CD14-positive monocyte (primary cell): ENCODE measurements around the gene KCNG1. TPM values are rescaled to one million over a fixed set of nuclear protein-coding genes. Genes with fewer than 3 reads are reported as not detected.

Source experiments
- DNase-seq, 3 donors: peaks; one replicate each; pipeline ENCODE4 v3.0.0-alpha.2; 2011 to 2022
- H2AFZ ChIP-seq: 2 replicates; pipeline ENCODE4 v1.6.0; 2012; ENCODE audit warnings: mild to moderate bottlenecking, low read depth, low read length, inconsistent platforms; ENCODE audit not compliant: insufficient read depth, poor library complexity, severe bottlenecking
- H3K27ac ChIP-seq, 2 donors: 1 replicate in 1 of 2; 2 replicates in 1 of 2; pipeline ENCODE4 v1.5.1; 2012 to 2013; ENCODE audit warnings: low read length in 2 of 2, control low read depth in 1 of 2, inconsistent platforms in 1 of 2, low read depth in 1 of 2, mild to moderate bottlenecking in 1 of 2
- H3K27me3 ChIP-seq, 2 donors: one replicate each; pipeline versions ENCODE4 v1.6.0 to v1.6.1; 2011 to 2013; ENCODE audit warnings: low read length in 2 of 2; ENCODE audit not compliant: control insufficient read depth in 2 of 2, insufficient read depth in 2 of 2
- H3K36me3 ChIP-seq, 2 donors: replicated peaks in 1 of 2; 1 replicate in 1 of 2; 2 replicates in 1 of 2; pipeline versions ENCODE4 v1.5.1 to v1.6.1; 2012 to 2013; ENCODE audit warnings: low read length in 2 of 2, control low read depth in 1 of 2, inconsistent platforms in 1 of 2, mild to moderate bottlenecking in 1 of 2; ENCODE audit not compliant: insufficient read depth in 2 of 2, control insufficient read depth in 1 of 2
- H3K4me1 ChIP-seq, 2 donors: 1 replicate in 1 of 2; 2 replicates in 1 of 2; pipeline versions ENCODE4 v1.5.1 to v1.6.1; 2012 to 2013; ENCODE audit warnings: low read length in 2 of 2, control low read depth in 1 of 2, inconsistent platforms in 1 of 2, mild to moderate bottlenecking in 1 of 2, moderate library complexity in 1 of 2; ENCODE audit not compliant: insufficient read depth in 2 of 2, control insufficient read depth in 1 of 2
- H3K4me2 ChIP-seq: replicated peaks from 2 replicates; pipeline ENCODE3; 2012; ENCODE audit warnings: low read length, moderate library complexity, mild to moderate bottlenecking; ENCODE audit not compliant: poor library complexity, severe bottlenecking; ENCODE audit errors: extremely low read depth
- H3K4me3 ChIP-seq, 3 experiments: fragments of 200-600 bp in 1 of 3; sonication (generic) in 1 of 3; replicated peaks in 1 of 3; 1 replicate in 2 of 3; 2 replicates in 1 of 3; pipeline ENCODE4 v1.5.1; 2011 to 2013; ENCODE audit warnings: low read length in 3 of 3, mild to moderate bottlenecking in 3 of 3, control low read depth in 2 of 3, low read depth in 2 of 3, inconsistent platforms in 1 of 3, moderate library complexity in 1 of 3
- H3K79me2 ChIP-seq: 2 replicates; pipeline ENCODE4 v1.6.0; 2012; ENCODE audit warnings: mild to moderate bottlenecking, control low read depth, inconsistent platforms, low read length, moderate library complexity; ENCODE audit not compliant: insufficient read depth
- H3K9ac ChIP-seq: 2 replicates; pipeline ENCODE4 v1.6.0; 2017; ENCODE audit warnings: low read length, mild to moderate bottlenecking; ENCODE audit not compliant: insufficient read depth, poor library complexity, severe bottlenecking
- H3K9me3 ChIP-seq, 2 donors: replicated peaks in 1 of 2; 1 replicate in 1 of 2; 2 replicates in 1 of 2; pipeline versions ENCODE4 v1.5.1 to v1.6.1; 2012 to 2013; ENCODE audit warnings: low read length in 2 of 2, control low read depth in 1 of 2; ENCODE audit not compliant: control insufficient read depth in 1 of 2, insufficient read depth in 1 of 2
- H4K20me1 ChIP-seq: 2 replicates; pipeline ENCODE4 v1.6.0; 2012; ENCODE audit warnings: mild to moderate bottlenecking, low read length, control low read depth, moderate library complexity; ENCODE audit not compliant: insufficient read depth
- H3K27ac Mint-ChIP-seq, 7 donors: one replicate each; pipeline ENCODE4 v1.8.0; 2020; ENCODE audit warnings: mild to moderate bottlenecking in 7 of 7, mixed read lengths in 7 of 7, moderate library complexity in 6 of 7, inconsistent platforms in 2 of 7
- H3K27me3 Mint-ChIP-seq, 3 donors: one replicate each; pipeline ENCODE4 v1.8.0; 2021 to 2022; ENCODE audit warnings: low read depth in 3 of 3, mild to moderate bottlenecking in 3 of 3, mixed read lengths in 3 of 3, moderate library complexity in 3 of 3, inconsistent platforms in 1 of 3
- H3K36me3 Mint-ChIP-seq, 2 donors: one replicate each; pipeline ENCODE4 v1.8.0; 2020; ENCODE audit warnings: mixed read lengths in 2 of 2, inconsistent platforms in 1 of 2, mild to moderate bottlenecking in 1 of 2
- H3K4me1 Mint-ChIP-seq: one replicate; pipeline ENCODE4 v1.8.0; 2020; ENCODE audit warnings: mild to moderate bottlenecking, mixed read lengths
- H3K4me3 Mint-ChIP-seq, 2 donors: one replicate each; pipeline ENCODE4 v1.8.0; 2020; ENCODE audit warnings: mild to moderate bottlenecking in 2 of 2, mixed read lengths in 2 of 2, moderate library complexity in 1 of 2
- H3K9me3 Mint-ChIP-seq, 7 donors: one replicate each; pipeline ENCODE4 v1.8.0; 2020 to 2022; ENCODE audit warnings: mixed read lengths in 7 of 7, mild to moderate bottlenecking in 6 of 7, moderate library complexity in 6 of 7, inconsistent platforms in 2 of 7
- WGBS: methylation state at CpG from one replicate; pipeline ENCODE4 v1.1.5; 2013; ENCODE audit warnings: missing lambda C conversion rate; ENCODE audit not compliant: insufficient coverage; 5-methylcytosine and 5-hydroxymethylcytosine counted together
- intact Hi-C, 2 donors: fragments of 100-400 bp; cut with micrococcal nuclease; formaldehyde crosslinking; loops; one replicate each; pipeline versions ENCODE4 v1.15.0 to v1.15.1; 2023
- polyA plus RNA-seq, 3 donors: library from polyadenylated mRNA; depleted of rRNA in 1 of 3; unstranded in 2 of 3; stranded (reverse) in 1 of 3; fragments of 300-500 nt in 2 of 3; fragments of >200 nt in 1 of 3; fragmentation: Illumina TruSeq in 2 of 3; gene quantifications; 1 replicate in 2 of 3; 2 replicates in 1 of 3; pipeline ENCODE4 v1.2.3, GENCODE V29; 2012 to 2021
- TF ChIP-seq, protein P1 (sequence below): fragments of 200-600 bp; IDR thresholded peaks from one replicate; pipeline ENCODE4 v1.8.0; 2022; ENCODE audit warnings: antibody characterized with exemption, mild to moderate bottlenecking

The KCNG1 gene
- polyA plus RNA-seq, 3 donors, result 0.04 TPM; not detected in 2

DNA sequence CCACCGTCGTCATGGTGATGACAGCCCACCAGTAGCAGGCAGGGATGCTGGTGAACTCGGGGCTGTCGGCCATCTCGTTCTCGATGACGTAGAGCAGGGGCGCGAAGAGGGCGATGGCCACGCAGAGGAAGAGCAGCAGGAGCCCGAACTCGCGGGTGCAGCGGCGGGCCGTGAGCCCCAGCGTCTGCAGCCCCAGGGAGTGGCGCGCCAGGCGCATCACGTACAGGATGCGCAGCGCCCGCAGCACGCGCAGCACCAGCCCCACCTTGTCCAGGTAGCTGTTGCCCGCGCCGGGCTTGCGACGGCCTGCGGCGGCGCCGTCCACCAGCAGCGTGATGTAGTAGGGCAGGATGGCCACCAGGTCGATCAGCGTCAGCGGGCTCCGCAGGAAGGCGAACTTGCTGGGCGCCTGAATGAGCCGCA, 18.6 kb downstream of the KCNG1 start:
- Histone ChIP-seq H3K27me3 (no peaks in the 10 kb centered on the region), H3K36me3 (no peaks in the 10 kb centered on the region), H3K4me1 (no peaks in the 10 kb centered on the region), H3K27ac (no peak overlapping the region), H2AFZ (no peak overlapping the region), H3K4me2 (no peak overlapping the region), H3K9me3 (no peaks in the 10 kb centered on the region), H3K79me2 (no peaks in the 10 kb centered on the region), H4K20me1 (no peaks in the 10 kb centered on the region), H3K9ac (no peak overlapping the region), H3K4me3 (no peak overlapping the region)
- H3K27ac Mint-ChIP-seq, result peak overlapping the region in 1 of 7 donors; percentile 51
- no peaks in the 10 kb centered on the region for H3K36me3 Mint-ChIP-seq
- WGBS, result 93% methylated on average over 44 of the region's 44 CpGs
- TF ChIP-seq, protein P1, sequence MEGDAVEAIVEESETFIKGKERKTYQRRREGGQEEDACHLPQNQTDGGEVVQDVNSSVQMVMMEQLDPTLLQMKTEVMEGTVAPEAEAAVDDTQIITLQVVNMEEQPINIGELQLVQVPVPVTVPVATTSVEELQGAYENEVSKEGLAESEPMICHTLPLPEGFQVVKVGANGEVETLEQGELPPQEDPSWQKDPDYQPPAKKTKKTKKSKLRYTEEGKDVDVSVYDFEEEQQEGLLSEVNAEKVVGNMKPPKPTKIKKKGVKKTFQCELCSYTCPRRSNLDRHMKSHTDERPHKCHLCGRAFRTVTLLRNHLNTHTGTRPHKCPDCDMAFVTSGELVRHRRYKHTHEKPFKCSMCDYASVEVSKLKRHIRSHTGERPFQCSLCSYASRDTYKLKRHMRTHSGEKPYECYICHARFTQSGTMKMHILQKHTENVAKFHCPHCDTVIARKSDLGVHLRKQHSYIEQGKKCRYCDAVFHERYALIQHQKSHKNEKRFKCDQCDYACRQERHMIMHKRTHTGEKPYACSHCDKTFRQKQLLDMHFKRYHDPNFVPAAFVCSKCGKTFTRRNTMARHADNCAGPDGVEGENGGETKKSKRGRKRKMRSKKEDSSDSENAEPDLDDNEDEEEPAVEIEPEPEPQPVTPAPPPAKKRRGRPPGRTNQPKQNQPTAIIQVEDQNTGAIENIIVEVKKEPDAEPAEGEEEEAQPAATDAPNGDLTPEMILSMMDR, result no peak
- H3K4me1 Mint-ChIP-seq, result no peaks in the 10 kb centered on the region
- DNase-seq, result no peak
- peaks cover 0 to 3% (median 0%) of the 10 kb centered on the region in 7 donors for H3K9me3 Mint-ChIP-seq
- H3K27me3 Mint-ChIP-seq, result peaks cover 5 to 10% (median 7%) of the 10 kb centered on the region in 3 donors
- no peak overlapping the region for H3K4me3 Mint-ChIP-seq
- intact Hi-C loops, result no loop called here

DNA sequence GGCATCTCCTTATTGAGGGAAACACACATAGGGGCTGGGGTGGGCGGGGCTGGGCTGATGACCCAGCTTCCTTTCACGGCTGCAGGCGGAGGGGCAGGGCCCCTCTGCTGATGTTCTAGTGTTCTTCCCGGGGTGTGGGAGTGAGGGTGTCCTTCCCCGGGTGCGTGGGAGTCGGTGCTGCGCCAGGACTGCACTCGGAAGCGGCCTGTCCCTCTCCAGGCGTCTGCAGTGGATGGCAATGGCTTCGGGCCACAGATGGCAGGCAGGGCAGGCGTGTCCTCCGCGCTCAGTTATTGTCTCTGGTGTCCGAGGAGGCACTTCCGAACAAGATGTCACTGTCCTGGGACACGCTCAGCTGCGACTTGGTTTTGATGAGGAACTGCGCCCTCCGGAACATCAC, 19.2 kb downstream of the KCNG1 start:
- WGBS, result 93% methylated on average over 18 of the region's 21 CpGs
- no peak overlapping the region for H2AFZ ChIP-seq
- no peak overlapping the region for H3K27ac Mint-ChIP-seq

More for the DNA sequence above, 19.2 kb downstream of the KCNG1 start:
- Histone ChIP-seq H3K79me2 (no peaks in the 10 kb centered on the region), H4K20me1 (no peaks in the 10 kb centered on the region), H3K4me3 (no peak overlapping the region), H3K36me3 (no peaks in the 10 kb centered on the region), H3K27ac (no peak overlapping the region), H3K4me2 (no peak overlapping the region), H3K4me1 (no peaks in the 10 kb centered on the region), H3K9ac (no peak overlapping the region), H3K9me3 (no peaks in the 10 kb centered on the region), H3K27me3 (no peaks in the 10 kb centered on the region)
- intact Hi-C loops, result no loop called here
- peaks cover 7 to 11% (median 9%) of the 10 kb centered on the region in 3 donors for H3K27me3 Mint-ChIP-seq
- DNase-seq, result no peak
- peaks cover 0 to 3% (median 0%) of the 10 kb centered on the region in 7 donors for H3K9me3 Mint-ChIP-seq
- H3K36me3 Mint-ChIP-seq, result no peaks in the 10 kb centered on the region
- no peaks in the 10 kb centered on the region for H3K4me1 Mint-ChIP-seq
- no peak overlapping the region for H3K4me3 Mint-ChIP-seq
- TF ChIP-seq, protein P1, result no peak
